SK-N-SH (cell line): Measurements from ENCODE around the gene REXO5. TPM values are rescaled to one million over a fixed set of nuclear protein-coding genes. Genes with fewer than 3 reads are reported as not detected.

ENCODE experiments used
- CTCF ChIA-PET: fragments of 300-600, 350-600 bp; formaldehyde crosslinking; extraction: SDS; loops from one replicate; lab custom pipeline; 2021; lab: Yijun Ruan, JAX
- POLR2A ChIA-PET: fragments of 350-600 bp; sonication (Branson Sonifier 250); formaldehyde crosslinking; extraction: SDS; loops from one replicate; lab custom pipeline; 2020; ENCODE audit warnings: antibody characterized with exemption, inconsistent platforms; lab: Yijun Ruan, JAX
- DNase-seq: peaks from one replicate; pipeline ENCODE4 v3.0.0; 2012
- H2AFZ ChIP-seq: fragments of 200-600 bp; sonication (generic); 2 replicates; pipeline ENCODE4 v1.8.1; 2016; ENCODE audit warnings: antibody characterized with exemption, mild to moderate bottlenecking, low read depth
- H3F3A ChIP-seq: fragments of 200-600 bp; sonication (generic); replicated peaks from 2 replicates; pipeline ENCODE3; 2016; ENCODE audit warnings: antibody characterized with exemption, mild to moderate bottlenecking; ENCODE audit not compliant: insufficient read depth
- H3K27ac ChIP-seq, 2 experiments: fragments of 200-500 bp in 1 of 2; fragments of 200-600 bp in 1 of 2; sonication (Bioruptor generic) in 1 of 2; sonication (generic), shearing (Covaris generic) in 1 of 2; 2 replicates each; pipeline versions ENCODE4 v1.5.1 to v1.6.1; 2014 to 2016; ENCODE audit warnings: low read depth in 2 of 2, inconsistent platforms in 1 of 2, low read length in 1 of 2, mild to moderate bottlenecking in 1 of 2, mixed read lengths in 1 of 2
- H3K27me3 ChIP-seq: fragments of 200-600 bp; sonication (generic), shearing (Covaris generic); 2 replicates; pipeline ENCODE4 v1.6.1; 2016; ENCODE audit warnings: mixed run types; ENCODE audit not compliant: insufficient read depth
- H3K36me3 ChIP-seq, 2 experiments: fragments of 200-500 bp in 1 of 2; fragments of 200-600 bp in 1 of 2; sonication (Bioruptor generic) in 1 of 2; sonication (generic) in 1 of 2; replicated peaks in 1 of 2; 2 replicates each; pipeline versions ENCODE3 to v1.5.1; 2014 to 2016; ENCODE audit warnings: low read length in 1 of 2, mild to moderate bottlenecking in 1 of 2; ENCODE audit not compliant: insufficient read depth in 2 of 2, control insufficient read depth in 1 of 2
- H3K4me1 ChIP-seq, 2 experiments: fragments of 200-500 bp in 1 of 2; fragments of 200-600 bp in 1 of 2; sonication (Bioruptor generic) in 1 of 2; sonication (generic), shearing (Covaris generic) in 1 of 2; 2 replicates each; pipeline versions ENCODE4 v1.5.1 to v1.6.1; 2014 to 2016; ENCODE audit warnings: low read depth in 1 of 2, low read length in 1 of 2, mixed run types in 1 of 2; ENCODE audit not compliant: insufficient read depth in 2 of 2, control insufficient read depth in 1 of 2
- H3K4me2 ChIP-seq: fragments of 200-600 bp; sonication (generic), shearing (Covaris generic); 2 replicates; pipeline ENCODE4 v1.6.1; 2017; ENCODE audit warnings: mixed run types
- H3K4me3 ChIP-seq, 2 experiments: fragments of 200-500 bp in 1 of 2; fragments of 200-600 bp in 1 of 2; sonication (Bioruptor generic) in 1 of 2; sonication (generic), shearing (Covaris generic) in 1 of 2; 2 replicates each; pipeline versions ENCODE4 v1.5.1 to v1.8.1; 2014 to 2016; ENCODE audit warnings: low read depth in 2 of 2, inconsistent platforms in 1 of 2, low read length in 1 of 2, mild to moderate bottlenecking in 1 of 2, mixed read lengths in 1 of 2, moderate library complexity in 1 of 2
- H3K79me2 ChIP-seq: fragments of 200-600 bp; sonication (generic); 2 replicates; pipeline ENCODE4 v1.8.1; 2017; ENCODE audit warnings: mild to moderate bottlenecking; ENCODE audit not compliant: insufficient read depth
- H3K9ac ChIP-seq: fragments of 200-600 bp; sonication (generic); 2 replicates; pipeline ENCODE4 v1.6.1; 2017; ENCODE audit warnings: mixed run types
- H3K9me2 ChIP-seq: fragments of 200-600 bp; sonication (generic); 2 replicates; pipeline ENCODE4 v1.6.1; 2017; ENCODE audit warnings: mixed run types
- H3K9me3 ChIP-seq: fragments of 200-600 bp; sonication (generic); 2 replicates; pipeline ENCODE4 v1.6.1; 2017; ENCODE audit warnings: mixed run types, mild to moderate bottlenecking, moderate library complexity
- H4K20me1 ChIP-seq: fragments of 200-600 bp; sonication (generic); 2 replicates; pipeline ENCODE4 v1.6.1; 2017; ENCODE audit warnings: mild to moderate bottlenecking, mixed run types; ENCODE audit not compliant: insufficient read depth
- ELF1 ChIP-seq: IDR thresholded peaks from 2 replicates; pipeline ENCODE4 v1.4.0; 2012
- FOXM1 ChIP-seq: IDR thresholded peaks from 2 replicates; pipeline ENCODE4 v1.4.0; 2012; ENCODE audit warnings: low read depth, mild to moderate bottlenecking
- JUND ChIP-seq: IDR thresholded peaks from 2 replicates; pipeline ENCODE4 v1.4.0; 2012
- RFX5 ChIP-seq: IDR thresholded peaks from 2 replicates; pipeline ENCODE4 v1.6.1; 2012; ENCODE audit warnings: mild to moderate bottlenecking, improper control_type of control experiment, low read length
- RXRA ChIP-seq: IDR thresholded peaks from 2 replicates; pipeline ENCODE4 v1.4.0; 2012; ENCODE audit warnings: low read depth, mild to moderate bottlenecking, borderline replicate concordance
- SMC3 ChIP-seq: IDR thresholded peaks from 2 replicates; pipeline ENCODE4 v1.6.1; 2012; ENCODE audit warnings: low read depth, low read length, improper control_type of control experiment
- TCF12 ChIP-seq: IDR thresholded peaks from 2 replicates; pipeline ENCODE4 v1.4.0; 2012
- WGBS: methylation state at CpG from one replicate; pipeline ENCODE4 v1.1.6; 2017; ENCODE audit warnings: low lambda C conversion rate; 5-methylcytosine and 5-hydroxymethylcytosine counted together
- polyA plus RNA-seq, 3 experiments: library from polyadenylated mRNA; depleted of rRNA; stranded (reverse); fragments of >200 nt; gene quantifications; 2 replicates each; pipeline ENCODE4 v1.2.3, GENCODE V29; 2012
- TF ChIP-seq, protein P1 (sequence below): IDR thresholded peaks from 2 replicates; pipeline ENCODE4 v1.4.0; 2012; ENCODE audit warnings: low read depth, borderline replicate concordance

The REXO5 gene
- polyA plus RNA-seq, 1 of the 3 experiments (the other 2 are of a cell fraction), result 3.8 TPM

DNA sequence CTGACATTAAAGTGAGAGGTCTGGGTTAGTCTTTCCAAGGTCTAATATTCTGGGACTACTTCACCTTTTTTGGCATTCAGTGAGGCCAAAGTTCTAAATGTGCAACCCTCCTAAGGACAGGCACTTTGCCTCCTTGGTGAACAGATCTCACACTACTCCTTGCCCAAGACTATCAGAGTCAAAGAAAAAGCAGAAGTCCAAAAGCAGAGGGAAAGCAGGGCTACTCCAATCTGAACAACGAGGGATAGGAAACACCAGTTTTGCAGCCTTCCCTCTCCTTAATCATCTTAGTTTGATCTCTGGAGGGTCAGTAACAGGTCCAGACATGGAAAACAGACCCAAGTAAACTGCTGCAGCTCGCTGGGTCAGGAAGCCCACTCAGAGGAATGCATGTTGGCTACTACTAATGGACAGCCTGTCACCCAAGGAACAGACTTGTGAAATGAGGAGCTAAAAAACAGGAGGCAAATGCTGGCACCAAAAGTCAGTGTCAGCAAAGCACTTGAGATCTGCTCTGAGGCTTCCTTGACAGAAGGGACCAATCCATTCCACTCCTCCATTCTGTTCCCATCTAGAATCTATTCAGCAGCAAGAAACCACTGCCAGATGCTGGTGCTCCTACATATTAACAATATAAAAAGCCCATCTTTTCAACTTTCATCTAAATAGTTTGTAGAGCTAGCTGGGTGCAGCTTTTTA, 63.9 kb downstream of the REXO5 start (continued):
- TF ChIP-seq RXRA, result no peak
- no peak for TF ChIP-seq RFX5
- TF ChIP-seq, protein P1, sequence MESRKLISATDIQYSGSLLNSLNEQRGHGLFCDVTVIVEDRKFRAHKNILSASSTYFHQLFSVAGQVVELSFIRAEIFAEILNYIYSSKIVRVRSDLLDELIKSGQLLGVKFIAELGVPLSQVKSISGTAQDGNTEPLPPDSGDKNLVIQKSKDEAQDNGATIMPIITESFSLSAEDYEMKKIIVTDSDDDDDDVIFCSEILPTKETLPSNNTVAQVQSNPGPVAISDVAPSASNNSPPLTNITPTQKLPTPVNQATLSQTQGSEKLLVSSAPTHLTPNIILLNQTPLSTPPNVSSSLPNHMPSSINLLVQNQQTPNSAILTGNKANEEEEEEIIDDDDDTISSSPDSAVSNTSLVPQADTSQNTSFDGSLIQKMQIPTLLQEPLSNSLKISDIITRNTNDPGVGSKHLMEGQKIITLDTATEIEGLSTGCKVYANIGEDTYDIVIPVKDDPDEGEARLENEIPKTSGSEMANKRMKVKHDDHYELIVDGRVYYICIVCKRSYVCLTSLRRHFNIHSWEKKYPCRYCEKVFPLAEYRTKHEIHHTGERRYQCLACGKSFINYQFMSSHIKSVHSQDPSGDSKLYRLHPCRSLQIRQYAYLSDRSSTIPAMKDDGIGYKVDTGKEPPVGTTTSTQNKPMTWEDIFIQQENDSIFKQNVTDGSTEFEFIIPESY, result no peak
- TF ChIP-seq TCF12, result no peak
- TF ChIP-seq SMC3, result no peak

DNA sequence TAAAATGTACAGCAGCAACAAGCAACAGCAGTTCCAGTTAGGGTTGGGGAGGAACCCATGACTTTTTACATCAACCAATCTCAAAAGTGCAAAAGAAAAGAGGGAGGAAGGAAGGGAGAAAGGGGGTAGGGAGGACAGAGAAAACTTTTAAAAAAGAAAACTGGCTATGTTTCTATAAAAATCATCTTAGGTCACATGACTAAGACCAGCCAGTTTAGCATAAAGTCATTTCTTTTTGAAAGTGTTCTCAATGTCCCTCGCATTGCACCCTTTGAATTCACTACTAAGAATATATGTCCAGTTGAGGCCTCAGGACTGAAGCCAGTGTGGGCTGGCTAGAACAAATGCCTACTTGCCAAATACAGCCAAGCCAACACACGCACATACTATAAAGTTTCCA, 64.9 kb downstream of the REXO5 start:
- DNase-seq, result no peak
- no peaks in the 10 kb centered on the region for H3K36me3 ChIP-seq
- peaks cover 37 to 42% of the 10 kb centered on the region in 2 experiments for H3K4me1 ChIP-seq
- no peak overlapping the region for H3K9ac ChIP-seq
- H3K9me3 ChIP-seq, result no peaks in the 10 kb centered on the region
- no peaks in the 10 kb centered on the region for H3K9me2 ChIP-seq
- H2AFZ ChIP-seq, result no peak overlapping the region
- no peaks in the 10 kb centered on the region for H4K20me1 ChIP-seq
- H3K79me2 ChIP-seq, result peaks cover 88% of the 10 kb centered on the region
- peaks cover 13% of the 10 kb centered on the region for H3F3A ChIP-seq
- ChIA-PET CTCF (interaction anchor here (0.6 to 1.5 kb wide), 4 partner anchors 21 to 964 kb away, joined by 3 to 5 read pairs (median 3); no protein-coding TSS in a partner anchor), POLR2A (no interaction called here)
- no peak overlapping the region for H3K4me2 ChIP-seq
- no peak for TF ChIP-seq FOXM1
- no peak for TF ChIP-seq SMC3
- TF ChIP-seq, protein P1, result no peak
- TF ChIP-seq ELF1, result no peak
- H3K27me3 ChIP-seq, result no peaks in the 10 kb centered on the region
- 66% methylated on average over 2 of the region's 2 CpGs for WGBS
- no peak overlapping the region for H3K27ac ChIP-seq
- no peak overlapping the region for H3K4me3 ChIP-seq

DNA sequence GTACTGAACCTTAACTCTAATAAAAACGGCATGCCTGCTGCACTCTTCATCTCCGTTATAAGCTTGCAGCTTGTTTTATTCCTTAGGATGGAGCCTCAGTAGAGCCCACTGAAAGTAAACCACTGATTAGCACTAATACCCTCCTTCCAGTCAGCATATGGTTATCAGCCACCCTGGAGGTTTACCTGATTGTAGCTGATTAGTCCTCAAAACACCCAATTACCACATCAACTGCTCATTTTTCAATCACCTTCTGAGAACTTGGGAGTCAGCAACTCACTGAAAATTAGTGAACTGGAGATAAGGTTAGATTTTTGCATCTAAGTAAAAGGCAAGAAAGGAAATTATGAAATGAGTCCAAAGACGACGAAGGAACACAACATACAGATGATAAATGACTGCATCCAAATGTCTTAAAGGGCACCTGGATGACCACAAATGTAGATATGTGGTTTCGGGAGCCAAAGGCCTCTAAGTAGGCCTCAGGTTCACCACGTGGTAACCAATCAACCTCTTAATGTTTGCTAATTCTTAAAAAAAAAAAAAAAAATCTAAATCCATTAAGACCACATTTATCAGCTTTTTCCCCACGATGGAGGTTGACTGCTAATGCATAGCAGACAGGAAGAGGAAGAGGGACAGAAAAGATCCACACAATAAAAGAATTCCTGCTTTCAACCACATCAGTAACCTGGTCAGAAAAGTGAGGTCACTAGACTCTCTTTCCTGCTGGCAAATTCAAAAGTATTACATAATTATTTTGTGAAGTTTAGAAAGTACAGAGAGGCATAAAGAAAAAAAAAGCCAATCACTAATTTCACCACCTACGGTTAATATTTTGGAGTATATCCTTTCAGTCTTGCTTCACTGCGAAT, 65.9 kb downstream of the REXO5 start:
- 86% methylated on average over 9 of the region's 9 CpGs for WGBS
- POLR2A ChIA-PET, result no interaction called here

More for the DNA sequence above, 65.9 kb downstream of the REXO5 start:
- H3K4me1 ChIP-seq, result peaks cover 28 to 33% of the 10 kb centered on the region in 2 experiments
- H4K20me1 ChIP-seq, result no peaks in the 10 kb centered on the region
- no peak overlapping the region for H3K4me3 ChIP-seq
- H3K9me3 ChIP-seq, result no peaks in the 10 kb centered on the region
- no peak overlapping the region for H2AFZ ChIP-seq
- peaks cover 88% of the 10 kb centered on the region for H3K79me2 ChIP-seq
- no peaks in the 10 kb centered on the region for H3K27me3 ChIP-seq
- no peak for TF ChIP-seq SMC3
- TF ChIP-seq JUND, result no peak
- no peak for TF ChIP-seq ELF1
- no peaks in the 10 kb centered on the region for H3K36me3 ChIP-seq
- no peak overlapping the region for H3K9ac ChIP-seq
- no peaks in the 10 kb centered on the region for H3K9me2 ChIP-seq
- H3K4me2 ChIP-seq, result no peak overlapping the region
- H3F3A ChIP-seq, result peaks cover 13% of the 10 kb centered on the region
- no peak overlapping the region; a peak in 1 of 4 replicates for H3K27ac ChIP-seq
- CTCF ChIA-PET, result interaction anchor here (0.8 to 4.1 kb wide), 3 partner anchors 11 to 23 kb away, joined by 3 to 21 read pairs (median 5); no protein-coding TSS in a partner anchor
- DNase-seq, result no peak
